Measurements from ENCODE around the gene ACOXL. TPM values are rescaled to one million over a fixed set of nuclear protein-coding genes. Genes with fewer than 3 reads are reported as not detected.

ACOXL gene
- total and polyA plus RNA-seq, 9 of the 15 experiments (the other 6 are each of a cell fraction or from before 2014, with no cell fraction given), result 0.31 to 0.56 TPM; not detected in 7

DNA sequence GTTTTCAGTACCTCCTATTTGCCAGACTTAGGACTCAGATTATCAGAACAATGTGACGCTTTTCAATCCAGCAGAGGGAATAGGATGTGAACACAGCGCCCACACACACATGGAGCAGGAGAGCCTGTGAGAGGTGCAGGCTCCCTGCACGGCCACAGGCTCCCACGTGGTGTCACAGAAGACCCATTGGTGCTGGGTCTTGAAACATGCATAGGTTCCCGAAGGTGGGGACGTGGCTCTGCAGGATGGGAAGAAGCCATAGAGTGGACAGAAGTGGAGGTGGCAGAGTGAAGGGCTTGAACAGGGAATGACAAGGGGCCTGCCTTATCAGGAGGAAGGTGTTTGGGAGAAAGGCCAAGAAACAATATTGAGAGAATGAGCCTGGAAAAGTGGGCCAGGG lies 309.9 kb downstream of the ACOXL start:
- no peaks in the 10 kb centered on the region for H3K36me3 ChIP-seq (ENCODE audit: control insufficient read depth, insufficient read depth, low read length)
- in situ Hi-C loops (cut with MboI) (no loop called here), intact Hi-C loops (cut with micrococcal nuclease) (no loop called here)
- no peaks in the 10 kb centered on the region for H3K79me2 ChIP-seq (ENCODE audit: control insufficient read depth, insufficient read depth, low read length)
- BruUV-seq (replicated peaks), result no TSS peak
- H4K20me1 ChIP-seq (replicated peaks; ENCODE audit: control insufficient read depth, insufficient read depth, low read length), result 0 out of 2 replicates have a peak, but pooled peaks cover 8% of the 10 kb centered on the region
- H3K4me1 ChIP-seq (replicated peaks in 1 of 2; ENCODE audit: control insufficient read depth in 2 of 2, insufficient read depth in 2 of 2, low read length in 2 of 2), result no peaks in the 10 kb centered on the region
- H3K27ac ChIP-seq (ENCODE audit: extremely low read depth, low read depth, low read length), result no peak overlapping the region
- ChIA-PET CTCF (ENCODE audit: low intra/inter-chr PET ratio) (no interaction called here), POLR2A (no interaction called here)
- no peak overlapping the region for H2AFZ ChIP-seq (ENCODE audit: low read depth, low read length)
- H3K9me3 ChIP-seq (replicated peaks; ENCODE audit: control insufficient read depth, insufficient read depth, low read depth, low read length), result no peaks in the 10 kb centered on the region
- no peak for DNase-seq (ENCODE audit: extremely low read depth in 1 of 4, low spot score in 3 of 4)
- no peak overlapping the region for H3K9ac ChIP-seq (ENCODE audit: insufficient read depth in 1 of 2, low read depth in 2 of 2, low read length in 2 of 2)
- peak; percentile 45; the same call in 1 of the 3 replicates for ATAC-seq
- no peak overlapping the region for H3K4me2 ChIP-seq (ENCODE audit: insufficient read depth, low read length)
- FAIRE-seq, result no peak
- H3K4me3 ChIP-seq, result no peak overlapping the region
- WGBS (ENCODE audit: insufficient coverage, low coverage, missing lambda C conversion rate), result 0% methylated on average over 6 of the region's 6 CpGs
- H3K9me1 ChIP-seq (ENCODE audit: control insufficient read depth, insufficient read depth, low read length), result no peaks in the 10 kb centered on the region
- no peak for TF ChIP-seq ZNF41 (CRISPR knock-in tag; conservative IDR thresholded peaks at IDR 0.05)
- 0 out of 4 replicates have a peak, but pooled peaks of 1 of the 2 experiments have one; percentile 21 for TF ChIP-seq RAD21 (CRISPR knock-in tag; conservative IDR thresholded peaks at IDR 0.05 in 1 of 2, IDR thresholded peaks at IDR 0.05 in 1 of 2)
- TF ChIP-seq SAP30 (IDR thresholded peaks at IDR 0.05; ENCODE audit: borderline replicate concordance, insufficient read depth, low read depth, low read length, poor library complexity, severe bottlenecking), result no peak
- TF ChIP-seq, protein P1, sequence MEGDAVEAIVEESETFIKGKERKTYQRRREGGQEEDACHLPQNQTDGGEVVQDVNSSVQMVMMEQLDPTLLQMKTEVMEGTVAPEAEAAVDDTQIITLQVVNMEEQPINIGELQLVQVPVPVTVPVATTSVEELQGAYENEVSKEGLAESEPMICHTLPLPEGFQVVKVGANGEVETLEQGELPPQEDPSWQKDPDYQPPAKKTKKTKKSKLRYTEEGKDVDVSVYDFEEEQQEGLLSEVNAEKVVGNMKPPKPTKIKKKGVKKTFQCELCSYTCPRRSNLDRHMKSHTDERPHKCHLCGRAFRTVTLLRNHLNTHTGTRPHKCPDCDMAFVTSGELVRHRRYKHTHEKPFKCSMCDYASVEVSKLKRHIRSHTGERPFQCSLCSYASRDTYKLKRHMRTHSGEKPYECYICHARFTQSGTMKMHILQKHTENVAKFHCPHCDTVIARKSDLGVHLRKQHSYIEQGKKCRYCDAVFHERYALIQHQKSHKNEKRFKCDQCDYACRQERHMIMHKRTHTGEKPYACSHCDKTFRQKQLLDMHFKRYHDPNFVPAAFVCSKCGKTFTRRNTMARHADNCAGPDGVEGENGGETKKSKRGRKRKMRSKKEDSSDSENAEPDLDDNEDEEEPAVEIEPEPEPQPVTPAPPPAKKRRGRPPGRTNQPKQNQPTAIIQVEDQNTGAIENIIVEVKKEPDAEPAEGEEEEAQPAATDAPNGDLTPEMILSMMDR (IDR thresholded peaks at IDR 0.05 in 2 of 3, conservative IDR thresholded peaks at IDR 0.05 in 1 of 3; ENCODE audit: insufficient read depth in 2 of 3, low read depth in 1 of 3, low read length in 3 of 3), result 0 out of 6 replicates have a peak, but pooled peaks of 1 of the 3 experiments have one; percentile 4
- TF ChIP-seq, protein P2, sequence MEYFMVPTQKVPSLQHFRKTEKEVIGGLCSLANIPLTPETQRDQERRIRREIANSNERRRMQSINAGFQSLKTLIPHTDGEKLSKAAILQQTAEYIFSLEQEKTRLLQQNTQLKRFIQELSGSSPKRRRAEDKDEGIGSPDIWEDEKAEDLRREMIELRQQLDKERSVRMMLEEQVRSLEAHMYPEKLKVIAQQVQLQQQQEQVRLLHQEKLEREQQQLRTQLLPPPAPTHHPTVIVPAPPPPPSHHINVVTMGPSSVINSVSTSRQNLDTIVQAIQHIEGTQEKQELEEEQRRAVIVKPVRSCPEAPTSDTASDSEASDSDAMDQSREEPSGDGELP (CRISPR knock-in tag; IDR thresholded peaks at IDR 0.05; ENCODE audit: borderline replicate concordance), result no peak
- peaks cover 23 to 68% of the 10 kb centered on the region in 2 experiments for H3K27me3 ChIP-seq (ENCODE audit: control insufficient read depth in 2 of 2, insufficient read depth in 2 of 2, low read length in 2 of 2)

Measured in K562 (cell line).